ENCODE data around the gene FAM117B.

FAM117B gene

DNA sequence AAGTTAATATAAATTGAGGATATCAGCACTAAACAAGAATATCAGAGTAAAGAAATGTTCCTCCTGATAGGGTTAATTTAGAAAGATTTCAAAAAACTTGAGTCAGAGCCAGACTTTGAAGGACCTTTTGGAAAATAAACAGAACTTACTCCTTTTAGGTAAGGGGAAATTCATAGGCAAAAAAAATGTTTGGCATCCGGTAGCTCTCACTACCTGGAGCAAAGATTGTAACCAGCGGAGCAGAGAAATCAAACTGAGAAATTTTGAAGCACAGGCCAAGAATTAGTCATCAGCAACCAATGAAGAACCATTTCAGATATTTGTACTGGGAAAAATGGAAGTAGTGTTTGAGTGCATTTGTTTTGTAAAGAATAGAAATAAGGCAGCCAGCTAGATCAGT is 123.8 kb downstream of the FAM117B start:
- TF ChIP-seq, protein P1, sequence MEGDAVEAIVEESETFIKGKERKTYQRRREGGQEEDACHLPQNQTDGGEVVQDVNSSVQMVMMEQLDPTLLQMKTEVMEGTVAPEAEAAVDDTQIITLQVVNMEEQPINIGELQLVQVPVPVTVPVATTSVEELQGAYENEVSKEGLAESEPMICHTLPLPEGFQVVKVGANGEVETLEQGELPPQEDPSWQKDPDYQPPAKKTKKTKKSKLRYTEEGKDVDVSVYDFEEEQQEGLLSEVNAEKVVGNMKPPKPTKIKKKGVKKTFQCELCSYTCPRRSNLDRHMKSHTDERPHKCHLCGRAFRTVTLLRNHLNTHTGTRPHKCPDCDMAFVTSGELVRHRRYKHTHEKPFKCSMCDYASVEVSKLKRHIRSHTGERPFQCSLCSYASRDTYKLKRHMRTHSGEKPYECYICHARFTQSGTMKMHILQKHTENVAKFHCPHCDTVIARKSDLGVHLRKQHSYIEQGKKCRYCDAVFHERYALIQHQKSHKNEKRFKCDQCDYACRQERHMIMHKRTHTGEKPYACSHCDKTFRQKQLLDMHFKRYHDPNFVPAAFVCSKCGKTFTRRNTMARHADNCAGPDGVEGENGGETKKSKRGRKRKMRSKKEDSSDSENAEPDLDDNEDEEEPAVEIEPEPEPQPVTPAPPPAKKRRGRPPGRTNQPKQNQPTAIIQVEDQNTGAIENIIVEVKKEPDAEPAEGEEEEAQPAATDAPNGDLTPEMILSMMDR (IDR thresholded peaks at IDR 0.05; ENCODE audit: control insufficient read depth, insufficient read depth, low read depth, low read length, missing control alignments), result no peak
- no peak overlapping the region for H3K4me3 ChIP-seq (ENCODE audit: control insufficient read depth, low read depth, low read length)
- no peak for DNase-seq (ENCODE audit: low read depth)

- DNase-seq (ENCODE audit: low read depth), result no peak
- TF ChIP-seq, protein P1 (IDR thresholded peaks at IDR 0.05; ENCODE audit: control insufficient read depth, insufficient read depth, low read depth, low read length, missing control alignments), result no peak
- H3K4me3 ChIP-seq (ENCODE audit: control insufficient read depth, low read depth, low read length), result no peak overlapping the region
Measured at GRCh38 chr2:202760848-202761247, 126.1 kb downstream of the FAM117B start.

GRCh38 chr2:202762556-202762955 is 127.8 kb downstream of the FAM117B start:
- TF ChIP-seq, protein P1 (IDR thresholded peaks at IDR 0.05; ENCODE audit: control insufficient read depth, insufficient read depth, low read depth, low read length, missing control alignments), result no peak

DNA sequence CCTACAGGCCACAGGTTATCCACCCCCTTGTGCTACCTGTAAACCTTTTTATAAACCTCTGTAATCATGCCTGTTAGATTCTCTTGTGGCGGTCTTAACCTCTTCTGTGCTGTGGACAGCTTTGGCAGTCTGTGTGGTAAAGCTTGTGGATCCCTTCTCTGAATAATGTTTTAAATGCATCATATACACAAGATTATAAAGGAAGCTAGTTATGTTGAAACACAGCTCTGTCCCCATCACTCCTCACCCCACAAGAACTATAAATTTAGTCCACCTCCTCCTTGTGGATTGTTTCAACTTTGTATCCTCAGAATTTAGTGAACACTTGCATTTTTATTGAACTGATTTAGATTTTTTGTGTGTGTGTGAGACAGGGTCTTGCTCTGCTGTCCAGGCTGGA is 129.1 kb downstream of the FAM117B start:
- TF ChIP-seq, protein P1 (IDR thresholded peaks at IDR 0.05; ENCODE audit: control insufficient read depth, insufficient read depth, low read depth, low read length, missing control alignments), result no peak
- DNase-seq (ENCODE audit: low read depth), result no peak
- H3K4me3 ChIP-seq (ENCODE audit: control insufficient read depth, low read depth, low read length), result no peak overlapping the region

More at GRCh38 chr2:202762556-202762955, 127.8 kb downstream of the FAM117B start:
- DNase-seq (ENCODE audit: low read depth), result no peak
- no peak overlapping the region for H3K4me3 ChIP-seq (ENCODE audit: control insufficient read depth, low read depth, low read length)

DNA sequence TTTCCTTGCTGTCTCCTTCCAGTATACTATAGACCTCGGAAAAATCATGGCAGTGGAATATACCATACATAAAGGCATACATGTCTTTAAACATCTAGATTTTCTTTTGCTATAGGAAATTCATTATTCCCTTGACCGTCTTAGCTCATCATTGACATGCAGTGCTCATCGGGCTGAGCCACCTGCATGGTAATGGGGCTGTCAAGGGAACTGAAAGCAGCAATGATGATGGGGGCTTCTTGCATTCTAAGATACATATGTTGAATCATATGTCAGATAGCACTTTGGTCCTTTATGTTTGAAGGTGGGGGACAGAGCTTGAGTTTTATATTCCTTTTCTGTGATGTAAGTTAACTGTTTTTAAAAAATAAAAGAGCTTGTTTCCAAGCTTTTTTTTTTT is 130.2 kb downstream of the FAM117B start:
- no peak for DNase-seq (ENCODE audit: low read depth)
- TF ChIP-seq, protein P1 (IDR thresholded peaks at IDR 0.05; ENCODE audit: control insufficient read depth, insufficient read depth, low read depth, low read length, missing control alignments), result no peak
- no peak overlapping the region for H3K4me3 ChIP-seq (ENCODE audit: control insufficient read depth, low read depth, low read length)

DNA sequence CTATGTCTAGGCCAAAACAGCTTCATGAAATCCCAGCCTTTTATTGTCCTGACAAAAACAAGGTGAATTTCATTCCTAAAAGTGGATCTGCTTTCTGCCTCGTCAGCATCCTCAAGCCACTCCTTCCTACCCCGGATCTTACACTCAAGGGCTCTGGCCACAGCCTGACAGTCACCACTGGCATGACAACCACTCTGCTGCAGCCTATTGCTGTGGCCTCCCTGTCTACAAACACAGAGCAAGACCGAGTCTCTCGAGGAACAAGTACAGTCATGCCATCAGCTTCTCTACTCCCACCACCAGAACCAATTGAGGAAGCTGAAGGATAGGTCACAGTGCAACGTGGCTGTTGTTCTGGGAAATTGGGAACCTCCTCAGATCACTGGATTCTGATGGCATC is 130.7 kb downstream of the FAM117B start:
- DNase-seq (ENCODE audit: low read depth), result no peak
- H3K4me3 ChIP-seq (ENCODE audit: control insufficient read depth, low read depth, low read length), result no peak overlapping the region
- TF ChIP-seq, protein P1 (IDR thresholded peaks at IDR 0.05; ENCODE audit: control insufficient read depth, insufficient read depth, low read depth, low read length, missing control alignments), result no peak

DNA sequence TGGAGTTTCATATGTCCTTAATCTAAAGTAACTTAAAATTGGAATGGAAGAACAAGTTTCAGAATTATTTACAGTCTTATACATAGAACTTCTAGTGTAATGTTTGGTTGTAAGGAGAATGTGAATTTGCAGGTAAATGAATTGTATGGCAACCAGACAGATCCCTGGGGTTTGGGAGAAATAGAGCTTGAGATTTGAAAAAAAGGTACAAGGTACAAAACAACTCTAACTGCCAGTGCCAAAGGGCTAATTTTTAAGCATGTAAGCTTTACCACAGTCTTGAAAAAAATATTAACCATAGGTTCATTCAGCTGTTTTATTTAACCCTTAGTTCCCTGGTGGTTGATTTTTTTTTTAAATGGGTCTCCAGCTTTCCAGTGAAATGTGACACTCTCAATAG is 133.5 kb downstream of the FAM117B start:
- DNase-seq (ENCODE audit: low read depth), result no peak
- TF ChIP-seq, protein P1 (IDR thresholded peaks at IDR 0.05; ENCODE audit: control insufficient read depth, insufficient read depth, low read depth, low read length, missing control alignments), result no peak
- no peak overlapping the region for H3K4me3 ChIP-seq (ENCODE audit: control insufficient read depth, low read depth, low read length)

Measured in AG09309 (cell line).